Adrenal gland (tissue), 12 donors: Measurements from ENCODE around the gene SSH3. TPM values are rescaled to one million over a fixed set of nuclear protein-coding genes. Genes with fewer than 3 reads are reported as not detected.

Source experiments
- DNase-seq, 7 donors: peaks; one replicate each; pipeline ENCODE4 v3.0.0-alpha.2; 2019 to 2020
- H3K27ac ChIP-seq, 5 donors: fragments of 200-600 bp; sonication (generic) in 4 of 5; 1 replicate in 3 of 5; 2 replicates in 2 of 5; pipeline versions ENCODE4 v1.5.1 to v1.8.0; 2016 to 2020; ENCODE audit warnings: mild to moderate bottlenecking in 1 of 5
- H3K27me3 ChIP-seq: fragments of 200-600 bp; 2 replicates; pipeline ENCODE4 v1.8.0; 2021
- H3K36me3 ChIP-seq, 2 donors: fragments of 200-600 bp; replicated peaks in 1 of 2; 1 replicate in 1 of 2; 2 replicates in 1 of 2; pipeline versions ENCODE4 v1.5.1 to v1.8.0; 2018 to 2022
- H3K4me1 ChIP-seq, 2 donors: fragments of 200-600 bp; replicated peaks in 1 of 2; 1 replicate in 1 of 2; 2 replicates in 1 of 2; pipeline versions ENCODE4 v1.5.1 to v1.8.0; 2018 to 2021
- H3K4me3 ChIP-seq, 4 donors: fragments of 200-600 bp; sonication (generic) in 3 of 4; one replicate each; pipeline ENCODE4 v1.5.1; 2016 to 2018
- H3K9me3 ChIP-seq, 3 donors: fragments of 200-600 bp; sonication (generic) in 1 of 3; replicated peaks in 1 of 3; 1 replicate in 2 of 3; 2 replicates in 1 of 3; pipeline versions ENCODE4 v1.5.1 to v1.8.0; 2016 to 2021
- CTCF ChIP-seq, 6 experiments: fragments of 450-650 bp in 4 of 6; fragments of 200-600 bp in 2 of 6; sonication (generic) in 1 of 6; IDR thresholded peaks; 1 replicate in 5 of 6; 2 replicates in 1 of 6; pipeline versions ENCODE4 v1.5.1 to v1.8.0; 2016 to 2021; ENCODE audit warnings: antibody characterized with exemption in 6 of 6, mild to moderate bottlenecking in 2 of 6, moderate library complexity in 1 of 6
- POLR2A ChIP-seq, 2 donors: fragments of 450-650 bp; IDR thresholded peaks; one replicate each; pipeline ENCODE4 v1.6.1; 2017; ENCODE audit warnings: antibody characterized with exemption in 2 of 2, mild to moderate bottlenecking in 2 of 2, moderate library complexity in 1 of 2
- WGBS, 4 donors: extraction: QIAGEN DNeasy Blood & Tissue Kit in 2 of 4; methylation state at CpG; one replicate each; pipeline versions ENCODE4 v1.1.5 to v1.1.7; 2013 to 2017; 5-methylcytosine and 5-hydroxymethylcytosine counted together
- intact Hi-C, 2 donors: fragments of 100-400 bp; cut with DNase I; formaldehyde crosslinking; loops; one replicate each; pipeline versions ENCODE4 v1.14.1 to v1.15.0; 2022 to 2023
- polyA plus RNA-seq, 3 donors: library from polyadenylated mRNA; stranded (reverse); fragments of 200-250 nt in 2 of 3; fragments of 350-450 nt in 1 of 3; fragmentation: Illumina TruSeq in 1 of 3; extraction: RNeasy Lipid Tissue Mini Kit (QIAGEN cat#74804) in 1 of 3; gene quantifications; one replicate each; pipeline ENCODE4 v1.2.3, GENCODE V29; 2013 to 2014
- total RNA-seq, 9 donors: library from RNA; depleted of rRNA in 4 of 9; stranded (reverse); fragments of >200 nt in 4 of 9; fragments of 120-200 nt in 1 of 9; fragmentation: NEBNext Ultra II Directional in 1 of 9; extraction: Animal tissue kit (Norgen Biotek cat#: 25700) in 1 of 9; gene quantifications; one replicate each; pipeline versions ENCODE4 v1.1.0 to v1.2.4, GENCODE V29; 2013 to 2023
- donor health status: healthy with polysubstance abuse.
- donor health status: Bipolar disorder and iron deficiency.
- donor health status: DM: yes; HTN: yes; CAD: no.
- donor health status: DM: no; HTN: no; CAD: no.
- donor health status: DM: no; HTN: no; CAD: no.
- donor health status: DM: yes; HTN: yes; CAD: no.

The SSH3 gene
- total and polyA plus RNA-seq, 12 donors, result 4.2 to 35.2 (median 24.6) TPM

- no peak for DNase-seq
- Histone ChIP-seq H3K36me3 (no peaks in the 10 kb centered on the region), H3K9me3 (no peaks in the 10 kb centered on the region), H3K27me3 (no peaks in the 10 kb centered on the region), H3K27ac (peak overlapping the region in 4 of 5 donors; percentile 46 to 99 (median 98)), H3K4me1 (peaks cover 37 to 61% of the 10 kb centered on the region in 2 donors), H3K4me3 (no peak overlapping the region)
- TF ChIP-seq CTCF (IDR thresholded peaks at IDR 0.05), result no peak
- no peak for TF ChIP-seq POLR2A (IDR thresholded peaks at IDR 0.05)
- intact Hi-C loops, result no loop called here
- WGBS, 4 donors, result 64 to 82% (median 79%) methylated on average over 1 to 4 of the region's 4 CpGs
These were observed 52.6 kb downstream of the SSH3 start for GRCh38 chr11:67355794-67356386.

GRCh38 chr11:67356387-67356863, 53.1 kb downstream of the SSH3 start:
- Histone ChIP-seq H3K27me3 (no peaks in the 10 kb centered on the region), H3K4me3 (no peak overlapping the region), H3K4me1 (peaks cover 35 to 56% of the 10 kb centered on the region in 2 donors), H3K9me3 (no peaks in the 10 kb centered on the region), H3K27ac (peak overlapping the region in 3 of 5 donors; percentile 23 to 99 (median 98)), H3K36me3 (no peaks in the 10 kb centered on the region)
- WGBS, 4 donors, result 45 to 55% (median 51%) methylated on average over 4 of the region's 4 CpGs
- intact Hi-C loops, result no loop called here
- DNase-seq, result no peak
- TF ChIP-seq CTCF (IDR thresholded peaks at IDR 0.05), result no peak
- TF ChIP-seq POLR2A (IDR thresholded peaks at IDR 0.05), result no peak

- Histone ChIP-seq H3K4me3 (no peak overlapping the region), H3K36me3 (no peaks in the 10 kb centered on the region), H3K4me1 (peaks cover 30 to 50% of the 10 kb centered on the region in 2 donors), H3K27ac (peak overlapping the region in 3 of 5 donors; percentile 23 to 99 (median 98)), H3K9me3 (no peaks in the 10 kb centered on the region), H3K27me3 (no peaks in the 10 kb centered on the region)
- intact Hi-C loops, result no loop called here
- peak; percentile 65 to 79 (median 71) for DNase-seq
- 0 to 24% (median 11%) methylated on average over 2 to 3 of the region's 3 CpGs for WGBS, 4 donors
- no peak for TF ChIP-seq POLR2A (IDR thresholded peaks at IDR 0.05)
- peak; percentile 86 to 97 (median 92) for TF ChIP-seq CTCF (IDR thresholded peaks at IDR 0.05)
These were observed 53.7 kb downstream of the SSH3 start for GRCh38 chr11:67356864-67357561.

GRCh38 chr11:67357831-67358670, 54.7 kb downstream of the SSH3 start:
- H3K4me3 ChIP-seq, result no peak overlapping the region
- no peaks in the 10 kb centered on the region for H3K27me3 ChIP-seq
- DNase-seq, result no peak
- TF ChIP-seq POLR2A (IDR thresholded peaks at IDR 0.05) (no peak), CTCF (IDR thresholded peaks at IDR 0.05) (no peak)
- no peaks in the 10 kb centered on the region for H3K9me3 ChIP-seq
- peak overlapping the region in 1 of 5 donors; percentile 99 for H3K27ac ChIP-seq
- WGBS, 4 donors, result 80 to 85% (median 84%) methylated on average over 12 of the region's 12 CpGs
- intact Hi-C loops, result no loop called here
- H3K36me3 ChIP-seq, result no peaks in the 10 kb centered on the region
- peaks cover 20 to 40% of the 10 kb centered on the region in 2 donors for H3K4me1 ChIP-seq
